Stimulated activated CD8-positive, alpha-beta memory T cell treated with anti-CD3 and anti-CD28 coated beads, Interleukin-7, amount 100 ng/mL, for 1 hour (primary cell): ENCODE results near the gene PLA2G2F.
"Not testable (repeated sequence)": the region's sequence is repeated elsewhere in the genome, so short reads cannot be mapped to it uniquely, and the experiment has no call there.

Source experiments
- DNase-seq, 2 donors: peaks; one replicate each; pipeline ENCODE4 v3.0.0-alpha.2; 2020; ENCODE audit warnings: low read depth in 2 of 2

Gene PLA2G2F

GRCh38 chr1:20114021-20114648, 25.0 kb upstream of the PLA2G2F start:
- DNase-seq, result no peak

GRCh38 chr1:20115479-20115878, 23.6 kb upstream of the PLA2G2F start:
- DNase-seq, result no peak

GRCh38 chr1:20115916-20116315, 23.2 kb upstream of the PLA2G2F start:
- DNase-seq, result no peak

- no peak for DNase-seq
These were observed 21.9 kb upstream of the PLA2G2F start for GRCh38 chr1:20117236-20117635.

- no peak for DNase-seq
These were observed 19.8 kb upstream of the PLA2G2F start, which contains the start of gene PLA2G2D for GRCh38 chr1:20119347-20119746. Gene PLA2G2D (minus strand): TSS chr1:20119536. CDS start chr1:20119498, 38 bp downstream.

- no peak for DNase-seq
These were observed 18.3 kb upstream of the PLA2G2F start for GRCh38 chr1:20120796-20121195.

GRCh38 chr1:20123722-20124455, 15.2 kb upstream of the PLA2G2F start:
- no peak for DNase-seq

GRCh38 chr1:20124456-20125057, 14.6 kb upstream of the PLA2G2F start:
- no peak for DNase-seq

GRCh38 chr1:20125100-20125499, 14.0 kb upstream of the PLA2G2F start:
- no peak for DNase-seq

GRCh38 chr1:20126041-20126805, 12.9 kb upstream of the PLA2G2F start:
- no peak for DNase-seq

- DNase-seq, result no peak
These were observed 12.2 kb upstream of the PLA2G2F start for GRCh38 chr1:20126806-20127440.

GRCh38 chr1:20130518-20130917, 8.6 kb upstream of the PLA2G2F start:
- DNase-seq, result not testable (repeated sequence)

- DNase-seq, result no peak
These were observed 4.1 kb upstream of the PLA2G2F start for GRCh38 chr1:20134995-20135394.

- DNase-seq, result no peak
These were observed 2.9 kb upstream of the PLA2G2F start for GRCh38 chr1:20136249-20136648.

GRCh38 chr1:20137055-20137454, 2.1 kb upstream of the PLA2G2F start:
- no peak for DNase-seq

- no peak for DNase-seq
These were observed 1.5 kb upstream of the PLA2G2F start for GRCh38 chr1:20137604-20138003.

GRCh38 chr1:20138346-20138745, 777 bp upstream of the PLA2G2F start:
- no peak for DNase-seq

- no peak for DNase-seq
These were observed 871 bp downstream of the PLA2G2F start for GRCh38 chr1:20139776-20140612.

GRCh38 chr1:20141001-20141400, 1.9 kb downstream of the PLA2G2F start:
- DNase-seq, result no peak

- DNase-seq, result no peak
These were observed 2.3 kb downstream of the PLA2G2F start for GRCh38 chr1:20141466-20141865.
